Thyroid gland (tissue), 4 donors: ENCODE data around the gene PAX5. TPM values are rescaled to one million over a fixed set of nuclear protein-coding genes. Genes with fewer than 3 reads are reported as not detected.

Source experiments
- DNase-seq, 2 donors: peaks; one replicate each; pipeline ENCODE4 v3.0.0-alpha.2; 2019
- H3K27ac ChIP-seq, 3 donors: fragments of 200-600 bp; sonication (generic); 1 replicate in 2 of 3; 2 replicates in 1 of 3; pipeline ENCODE4 v1.5.1; 2016 to 2019; ENCODE audit warnings: mild to moderate bottlenecking in 1 of 3, moderate library complexity in 1 of 3
- H3K27me3 ChIP-seq: fragments of 200-600 bp; sonication (generic); one replicate; pipeline ENCODE4 v1.5.1; 2019
- H3K36me3 ChIP-seq, 2 donors: fragments of 200-600 bp; sonication (generic); one replicate each; pipeline ENCODE4 v1.5.1; 2016 to 2019
- H3K4me1 ChIP-seq, 2 donors: fragments of 200-600 bp; sonication (generic); one replicate each; pipeline ENCODE4 v1.5.1; 2017 to 2019
- H3K4me3 ChIP-seq, 3 donors: fragments of 200-600 bp; sonication (generic); replicated peaks in 1 of 3; 1 replicate in 2 of 3; 2 replicates in 1 of 3; pipeline ENCODE4 v1.5.1; 2016; ENCODE audit warnings: mild to moderate bottlenecking in 1 of 3
- H3K9me3 ChIP-seq: fragments of 200-600 bp; sonication (generic); one replicate; pipeline ENCODE4 v1.5.1; 2017
- CTCF ChIP-seq, 6 experiments: fragments of 200-600 bp in 3 of 6; fragments of 450-650 bp in 3 of 6; sonication (generic) in 3 of 6; IDR thresholded peaks; one replicate each; pipeline ENCODE4 v1.5.1; 2016 to 2019; ENCODE audit warnings: antibody characterized with exemption in 6 of 6, mild to moderate bottlenecking in 2 of 6, inconsistent platforms in 1 of 6, moderate library complexity in 1 of 6
- POLR2A ChIP-seq, 2 donors: fragments of 450-650 bp; IDR thresholded peaks; one replicate each; pipeline ENCODE4 v1.6.1; 2017; ENCODE audit warnings: antibody characterized with exemption in 2 of 2, mild to moderate bottlenecking in 2 of 2, moderate library complexity in 1 of 2
- WGBS, 2 donors: methylation state at CpG; one replicate each; pipeline ENCODE4 v1.1.5; 2017; 5-methylcytosine and 5-hydroxymethylcytosine counted together
- intact Hi-C: fragments of 100-400 bp; cut with DNase I; formaldehyde crosslinking; loops from one replicate; pipeline ENCODE4 v1.15.1; 2023
- total RNA-seq, 4 donors: library from RNA; depleted of rRNA; stranded (reverse); fragments of >200 nt; gene quantifications; one replicate each; pipeline ENCODE4 v1.2.3, GENCODE V29; 2016

Gene PAX5
- total RNA-seq, 4 donors from 2014 or later = 0.68 TPM; not detected in 3

- no peak overlapping the region for H3K4me3 ChIP-seq
- TF ChIP-seq CTCF (IDR thresholded peaks at IDR 0.05) (no peak), POLR2A (IDR thresholded peaks at IDR 0.05) (no peak)
- WGBS, 2 donors = 79 to 82% methylated on average over 4 of the region's 4 CpGs
- DNase-seq = no peak
- no peak overlapping the region for H3K27ac ChIP-seq
- H3K9me3 ChIP-seq = no peaks in the 10 kb centered on the region
- intact Hi-C loops = no loop called here
- no peaks in the 10 kb centered on the region for H3K4me1 ChIP-seq
- no peaks in the 10 kb centered on the region for H3K27me3 ChIP-seq
- no peaks in the 10 kb centered on the region for H3K36me3 ChIP-seq
These were observed 110.0 kb downstream of the PAX5 start for GRCh38 chr9:36924071-36924470.

- H3K4me3 ChIP-seq = no peak overlapping the region
- H3K9me3 ChIP-seq = no peaks in the 10 kb centered on the region
- no peaks in the 10 kb centered on the region for H3K4me1 ChIP-seq
- intact Hi-C loops = no loop called here
- H3K27me3 ChIP-seq = no peaks in the 10 kb centered on the region
- H3K36me3 ChIP-seq = no peaks in the 10 kb centered on the region
- H3K27ac ChIP-seq = no peak overlapping the region
- TF ChIP-seq POLR2A (IDR thresholded peaks at IDR 0.05) (no peak), CTCF (IDR thresholded peaks at IDR 0.05) (no peak)
- no peak for DNase-seq
- WGBS, 2 donors = 73 to 82% methylated on average over 7 of the region's 7 CpGs
These were observed 110.9 kb downstream of the PAX5 start for GRCh38 chr9:36923025-36923625.

- H3K4me3 ChIP-seq = no peak overlapping the region
- H3K9me3 ChIP-seq = no peaks in the 10 kb centered on the region
- H3K27ac ChIP-seq = no peak overlapping the region
- H3K36me3 ChIP-seq = no peaks in the 10 kb centered on the region
- H3K27me3 ChIP-seq = no peaks in the 10 kb centered on the region
- no peaks in the 10 kb centered on the region for H3K4me1 ChIP-seq
- intact Hi-C loops = no loop called here
- WGBS, 2 donors = 83 to 93% methylated on average over 5 of the region's 5 CpGs
- no peak for TF ChIP-seq POLR2A (IDR thresholded peaks at IDR 0.05)
- TF ChIP-seq CTCF (IDR thresholded peaks at IDR 0.05) = no peak
- no peak for DNase-seq
These were observed 111.5 kb downstream of the PAX5 start for GRCh38 chr9:36922548-36922947.

- intact Hi-C loops = no loop called here
- no peak overlapping the region for H3K27ac ChIP-seq
- no peaks in the 10 kb centered on the region for H3K27me3 ChIP-seq
- DNase-seq = no peak
- H3K9me3 ChIP-seq = no peaks in the 10 kb centered on the region
- WGBS, 2 donors = 31 to 33% methylated on average over 3 of the region's 3 CpGs
- H3K4me3 ChIP-seq = no peak overlapping the region
- TF ChIP-seq POLR2A (IDR thresholded peaks at IDR 0.05) (no peak), CTCF (IDR thresholded peaks at IDR 0.05) (no peak)
- no peaks in the 10 kb centered on the region for H3K36me3 ChIP-seq
- H3K4me1 ChIP-seq = no peaks in the 10 kb centered on the region
These were observed 119.9 kb downstream of the PAX5 start for GRCh38 chr9:36914212-36914577.

- Histone ChIP-seq H3K9me3 (no peaks in the 10 kb centered on the region), H3K4me3 (no peak overlapping the region), H3K36me3 (no peaks in the 10 kb centered on the region), H3K27ac (no peak overlapping the region), H3K4me1 (no peaks in the 10 kb centered on the region), H3K27me3 (no peaks in the 10 kb centered on the region)
- no peak for DNase-seq
- intact Hi-C loops = no loop called here
- TF ChIP-seq POLR2A (IDR thresholded peaks at IDR 0.05) (no peak), CTCF (IDR thresholded peaks at IDR 0.05) (no peak)
- WGBS, 2 donors = 35 to 40% methylated on average over 10 of the region's 10 CpGs
These were observed 120.5 kb downstream of the PAX5 start for GRCh38 chr9:36913393-36914211.
